ENCODE data around the gene RTN1. TPM values are rescaled to one million over a fixed set of nuclear protein-coding genes. Genes with fewer than 3 reads are reported as not detected.

RTN1 gene
- total RNA-seq, 1 donor from 2014 or later: 2.6 TPM

DNA sequence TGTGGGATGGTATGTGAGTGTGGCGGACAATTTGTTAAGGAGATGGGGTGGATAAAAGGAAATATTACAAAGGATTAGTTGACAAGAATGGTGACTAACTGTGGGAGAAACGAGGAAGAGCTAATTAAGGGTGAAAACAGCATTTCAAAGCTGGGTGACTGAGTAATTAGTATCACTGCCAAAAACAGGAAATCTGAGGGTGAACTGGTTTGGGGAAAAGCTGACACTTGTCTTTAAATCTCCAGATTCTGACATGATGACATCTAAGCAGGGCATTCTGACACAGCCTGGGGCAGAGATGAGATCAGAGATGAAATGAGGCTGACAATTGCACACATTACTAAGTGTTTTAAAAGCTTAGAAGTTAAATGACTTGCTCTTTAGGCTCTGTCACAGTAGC lies 251.5 kb downstream of the RTN1 start:
- Histone ChIP-seq H3K4me3 (ENCODE audit: low read length in 3 of 3) (no peak overlapping the region), H3K9ac (ENCODE audit: low read depth in 1 of 3, low read length in 3 of 3) (no peak overlapping the region), H3K9me3 (ENCODE audit: control insufficient read depth in 3 of 3, low read length in 3 of 3) (no peaks in the 10 kb centered on the region), H3K4me1 (ENCODE audit: control insufficient read depth in 3 of 3, insufficient read depth in 3 of 3, low read length in 3 of 3) (no peaks in the 10 kb centered on the region), H3K27me3 (ENCODE audit: control insufficient read depth in 3 of 3, insufficient read depth in 3 of 3, low read length in 3 of 3) (no peaks in the 10 kb centered on the region), H3K27ac (ENCODE audit: low read depth, low read length) (no peak overlapping the region), H3K36me3 (ENCODE audit: control insufficient read depth in 3 of 3, insufficient read depth in 3 of 3, low read length in 3 of 3) (no peaks in the 10 kb centered on the region)

DNA sequence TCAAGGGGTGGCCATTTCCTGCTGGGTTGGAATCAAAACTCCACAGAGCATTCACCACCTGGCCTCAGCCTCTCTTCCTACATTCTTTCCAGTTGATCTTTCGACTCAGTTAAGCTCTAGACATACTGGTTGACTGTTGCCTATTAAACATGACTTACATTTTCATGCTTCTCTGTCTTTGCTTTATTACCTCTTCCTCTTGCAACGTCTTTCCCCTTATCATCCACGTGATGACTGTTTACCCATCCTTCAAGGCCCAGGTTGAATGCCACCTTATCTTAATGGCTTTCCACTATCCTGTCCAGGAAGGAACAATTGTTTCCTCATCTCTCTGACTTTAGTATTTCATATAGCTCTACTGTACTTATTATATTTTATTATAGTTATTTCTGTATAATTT lies 269.5 kb downstream of the RTN1 start:
- Histone ChIP-seq H3K9me3 (ENCODE audit: control insufficient read depth in 3 of 3, low read length in 3 of 3) (no peaks in the 10 kb centered on the region), H3K27ac (ENCODE audit: low read depth, low read length) (no peak overlapping the region), H3K36me3 (ENCODE audit: control insufficient read depth in 3 of 3, insufficient read depth in 3 of 3, low read length in 3 of 3) (no peaks in the 10 kb centered on the region), H3K4me3 (ENCODE audit: low read length in 3 of 3) (no peak overlapping the region), H3K9ac (ENCODE audit: low read depth in 1 of 3, low read length in 3 of 3) (no peak overlapping the region), H3K27me3 (ENCODE audit: control insufficient read depth in 3 of 3, insufficient read depth in 3 of 3, low read length in 3 of 3) (peaks cover 0 to 2% (median 0%) of the 10 kb centered on the region in 3 donors), H3K4me1 (ENCODE audit: control insufficient read depth in 3 of 3, insufficient read depth in 3 of 3, low read length in 3 of 3) (no peaks in the 10 kb centered on the region)

DNA sequence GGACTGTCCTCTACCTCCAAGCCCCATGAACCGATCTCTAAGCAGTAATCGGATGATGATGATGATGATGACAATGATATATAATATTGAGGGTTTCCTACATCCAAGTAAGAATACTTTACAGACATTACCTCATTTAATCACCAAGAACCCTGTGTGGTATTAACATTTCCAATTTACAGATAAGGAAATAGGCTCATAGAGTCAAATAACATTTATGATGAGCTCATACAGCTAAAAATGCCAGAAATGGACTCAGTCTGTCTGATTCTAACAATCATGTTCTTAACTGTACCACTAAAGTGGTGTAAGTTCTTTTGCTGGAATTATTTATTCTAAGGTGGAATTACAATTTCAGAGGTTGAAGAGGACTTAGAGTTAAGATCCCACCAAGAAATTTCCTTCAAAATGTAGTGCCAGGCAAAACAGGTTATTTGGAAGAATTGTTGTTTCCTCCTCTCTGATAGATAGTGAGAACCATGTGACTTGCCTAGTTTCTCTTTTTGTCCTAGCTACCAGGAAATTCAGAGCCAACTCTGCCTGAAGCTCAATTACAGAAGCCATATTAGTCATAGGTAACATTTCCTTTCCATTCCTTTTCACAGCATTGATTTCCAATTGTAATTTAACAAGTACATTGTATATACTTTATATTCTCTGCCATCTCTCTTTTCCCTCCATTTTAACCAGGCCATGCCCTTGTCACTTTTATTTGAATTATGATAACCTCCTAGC lies 270.2 kb downstream of the RTN1 start:
- no peaks in the 10 kb centered on the region for H3K9me3 ChIP-seq (ENCODE audit: control insufficient read depth in 3 of 3, low read length in 3 of 3)
- peaks cover 0 to 2% (median 0%) of the 10 kb centered on the region in 3 donors for H3K27me3 ChIP-seq (ENCODE audit: control insufficient read depth in 3 of 3, insufficient read depth in 3 of 3, low read length in 3 of 3)
- no peaks in the 10 kb centered on the region for H3K4me1 ChIP-seq (ENCODE audit: control insufficient read depth in 3 of 3, insufficient read depth in 3 of 3, low read length in 3 of 3)
- H3K9ac ChIP-seq (ENCODE audit: low read depth in 1 of 3, low read length in 3 of 3): no peak overlapping the region
- H3K4me3 ChIP-seq (ENCODE audit: low read length in 3 of 3): no peak overlapping the region
- H3K27ac ChIP-seq (ENCODE audit: low read depth, low read length): no peak overlapping the region
- H3K36me3 ChIP-seq (ENCODE audit: control insufficient read depth in 3 of 3, insufficient read depth in 3 of 3, low read length in 3 of 3): no peaks in the 10 kb centered on the region

DNA sequence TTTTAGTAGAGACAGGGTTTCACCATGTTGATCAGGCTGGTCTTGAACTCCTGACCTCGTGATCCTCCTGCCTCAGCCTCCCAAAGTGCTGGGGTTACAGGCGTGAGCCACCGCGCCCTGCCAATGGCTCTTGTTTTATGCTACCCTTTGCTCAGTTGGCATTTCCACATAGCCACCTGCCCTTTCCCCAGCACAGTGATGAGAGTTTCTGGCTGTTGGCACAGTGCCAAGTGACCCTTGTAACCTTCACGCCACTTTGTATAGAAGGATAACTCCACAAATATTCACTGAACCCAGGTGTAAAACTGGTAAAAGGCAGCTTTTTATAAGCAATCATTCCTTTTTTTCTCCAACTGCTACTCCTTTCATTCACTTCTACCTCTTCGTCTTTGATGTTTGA lies 275.5 kb downstream of the RTN1 start:
- Histone ChIP-seq H3K27ac (ENCODE audit: low read depth, low read length) (no peak overlapping the region), H3K4me3 (ENCODE audit: low read length in 3 of 3) (no peak overlapping the region), H3K36me3 (ENCODE audit: control insufficient read depth in 3 of 3, insufficient read depth in 3 of 3, low read length in 3 of 3) (no peaks in the 10 kb centered on the region), H3K4me1 (ENCODE audit: control insufficient read depth in 3 of 3, insufficient read depth in 3 of 3, low read length in 3 of 3) (no peaks in the 10 kb centered on the region), H3K9ac (ENCODE audit: low read depth in 1 of 3, low read length in 3 of 3) (no peak overlapping the region), H3K27me3 (ENCODE audit: control insufficient read depth in 3 of 3, insufficient read depth in 3 of 3, low read length in 3 of 3) (peaks cover 0 to 2% (median 0%) of the 10 kb centered on the region in 3 donors), H3K9me3 (ENCODE audit: control insufficient read depth in 3 of 3, low read length in 3 of 3) (no peaks in the 10 kb centered on the region)

DNA sequence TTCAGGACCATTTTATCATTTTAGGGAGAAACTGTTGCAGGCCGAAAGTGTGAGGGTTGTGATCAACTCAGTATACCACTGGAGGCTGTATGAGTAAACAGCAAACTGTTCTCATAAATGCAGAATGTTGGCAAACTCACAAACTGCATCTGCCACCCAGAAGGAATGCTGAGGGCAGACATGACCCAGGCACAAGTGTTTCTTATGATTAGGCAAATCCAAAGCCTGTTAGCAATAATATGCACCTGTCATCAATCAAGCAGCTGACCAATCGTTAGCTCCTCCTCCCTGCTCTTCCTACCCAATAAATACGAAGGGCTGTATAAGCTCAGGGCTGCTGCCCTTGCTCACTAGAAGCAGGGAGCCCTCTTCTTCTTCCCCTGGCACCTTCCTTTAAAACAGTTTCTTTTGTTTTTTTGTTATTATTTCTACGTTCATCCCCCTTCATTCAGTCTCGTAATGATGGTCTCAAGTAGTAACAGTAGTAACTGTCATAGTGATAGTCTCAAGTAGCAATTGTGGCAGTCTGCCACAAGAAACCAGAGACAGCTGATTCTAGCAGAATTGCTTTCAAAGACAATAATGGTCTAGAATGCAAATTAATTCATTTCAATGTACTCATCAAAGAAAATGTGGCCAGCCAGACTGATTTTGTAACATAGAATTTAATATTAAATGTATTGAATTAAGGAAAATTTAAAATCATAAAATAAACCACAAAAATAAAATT lies 278.8 kb downstream of the RTN1 start:
- no peaks in the 10 kb centered on the region for H3K4me1 ChIP-seq (ENCODE audit: control insufficient read depth in 3 of 3, insufficient read depth in 3 of 3, low read length in 3 of 3)
- H3K27ac ChIP-seq (ENCODE audit: low read depth, low read length): no peak overlapping the region

DNA sequence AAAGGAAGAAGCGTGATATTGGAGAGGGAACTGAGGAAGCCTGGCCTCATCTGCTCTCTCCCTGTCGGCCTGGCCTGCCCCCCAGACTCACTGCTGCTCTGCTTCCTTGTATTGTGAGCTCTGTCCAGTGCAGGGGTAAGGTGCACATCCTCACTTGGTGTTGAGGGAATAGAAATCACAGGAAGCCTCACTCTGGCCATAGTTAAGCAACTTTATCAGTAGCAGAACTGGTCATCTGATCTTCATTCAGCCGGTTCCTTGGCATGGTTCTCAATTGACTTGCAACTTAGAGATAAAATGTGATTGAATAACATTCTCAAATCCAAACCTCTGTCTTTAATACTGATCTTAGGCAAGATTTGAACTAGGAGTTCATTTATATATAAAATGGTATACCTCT lies 282.5 kb downstream of the RTN1 start:
- no peak overlapping the region for H3K27ac ChIP-seq (ENCODE audit: low read depth, low read length)
- H3K9ac ChIP-seq (ENCODE audit: low read depth in 1 of 3, low read length in 3 of 3): no peak overlapping the region
- no peaks in the 10 kb centered on the region for H3K9me3 ChIP-seq (ENCODE audit: control insufficient read depth in 3 of 3, low read length in 3 of 3)
- H3K27me3 ChIP-seq (ENCODE audit: control insufficient read depth in 3 of 3, insufficient read depth in 3 of 3, low read length in 3 of 3): no peaks in the 10 kb centered on the region
- H3K4me3 ChIP-seq (ENCODE audit: low read length in 3 of 3): no peak overlapping the region
- H3K4me1 ChIP-seq (ENCODE audit: control insufficient read depth in 3 of 3, insufficient read depth in 3 of 3, low read length in 3 of 3): no peaks in the 10 kb centered on the region
- no peaks in the 10 kb centered on the region for H3K36me3 ChIP-seq (ENCODE audit: control insufficient read depth in 3 of 3, insufficient read depth in 3 of 3, low read length in 3 of 3)

More for the DNA sequence above, 278.8 kb downstream of the RTN1 start:
- Histone ChIP-seq H3K4me3 (ENCODE audit: low read length in 3 of 3) (no peak overlapping the region), H3K9ac (ENCODE audit: low read depth in 1 of 3, low read length in 3 of 3) (no peak overlapping the region), H3K36me3 (ENCODE audit: control insufficient read depth in 3 of 3, insufficient read depth in 3 of 3, low read length in 3 of 3) (no peaks in the 10 kb centered on the region), H3K9me3 (ENCODE audit: control insufficient read depth in 3 of 3, low read length in 3 of 3) (no peaks in the 10 kb centered on the region), H3K27me3 (ENCODE audit: control insufficient read depth in 3 of 3, insufficient read depth in 3 of 3, low read length in 3 of 3) (no peaks in the 10 kb centered on the region)

DNA sequence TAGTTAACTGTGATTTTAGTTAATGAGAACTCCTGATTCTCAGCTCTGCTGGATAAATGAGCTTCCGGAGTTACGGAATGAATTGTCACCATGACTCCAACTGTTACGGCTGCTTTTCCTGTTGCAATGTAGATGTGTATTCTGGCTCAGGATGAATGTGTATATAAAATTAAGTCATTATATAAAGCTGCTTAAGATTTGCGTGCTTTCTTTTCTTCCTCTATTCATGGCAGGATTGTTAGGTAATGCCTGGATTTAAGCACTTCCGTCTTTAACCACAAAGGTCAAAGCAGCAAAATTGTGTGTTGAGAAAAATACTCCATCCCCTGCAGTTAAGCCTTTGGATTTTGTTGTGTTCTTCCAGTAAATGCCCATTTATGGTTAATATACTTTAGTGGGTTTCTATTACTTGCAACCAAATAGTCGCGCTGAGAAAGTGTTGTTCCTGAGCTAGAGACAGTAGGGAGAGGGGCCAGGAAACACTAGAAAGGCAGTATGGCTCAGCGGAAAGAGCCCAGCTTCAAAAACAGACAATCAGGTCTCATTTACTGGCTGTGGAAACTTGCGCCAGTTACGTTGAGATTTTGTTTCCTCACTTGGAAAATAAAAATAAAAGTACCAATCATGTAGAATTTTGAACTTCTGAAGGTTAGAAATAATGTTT lies 284.6 kb downstream of the RTN1 start:
- Histone ChIP-seq H3K4me3 (ENCODE audit: low read length in 3 of 3) (no peak overlapping the region), H3K9me3 (ENCODE audit: control insufficient read depth in 3 of 3, low read length in 3 of 3) (no peaks in the 10 kb centered on the region), H3K27ac (ENCODE audit: low read depth, low read length) (no peak overlapping the region), H3K9ac (ENCODE audit: low read depth in 1 of 3, low read length in 3 of 3) (no peak overlapping the region), H3K36me3 (ENCODE audit: control insufficient read depth in 3 of 3, insufficient read depth in 3 of 3, low read length in 3 of 3) (no peaks in the 10 kb centered on the region), H3K27me3 (ENCODE audit: control insufficient read depth in 3 of 3, insufficient read depth in 3 of 3, low read length in 3 of 3) (no peaks in the 10 kb centered on the region), H3K4me1 (ENCODE audit: control insufficient read depth in 3 of 3, insufficient read depth in 3 of 3, low read length in 3 of 3) (no peaks in the 10 kb centered on the region)

DNA sequence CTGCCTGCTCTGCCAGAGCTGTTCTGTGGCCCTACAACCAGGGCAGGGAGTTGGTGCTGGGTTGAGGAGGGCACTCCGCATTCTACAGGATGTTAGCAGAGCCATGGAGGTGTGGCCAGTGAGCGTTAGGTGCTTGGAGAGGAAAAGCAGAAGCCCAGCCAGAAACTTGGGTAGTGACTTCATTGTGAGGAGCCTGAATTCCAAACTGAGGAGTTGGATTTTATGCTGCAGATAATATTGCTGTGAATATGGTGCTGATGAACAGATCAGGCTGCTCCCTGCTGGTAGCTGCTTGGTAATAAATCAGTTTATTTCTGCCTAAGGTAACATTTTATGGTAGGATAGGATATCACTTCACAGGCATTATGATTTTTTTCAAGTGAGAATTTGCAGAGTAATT lies 286.8 kb downstream of the RTN1 start:
- Histone ChIP-seq H3K4me3 (ENCODE audit: low read length in 3 of 3) (no peak overlapping the region), H3K36me3 (ENCODE audit: control insufficient read depth in 3 of 3, insufficient read depth in 3 of 3, low read length in 3 of 3) (no peaks in the 10 kb centered on the region), H3K27ac (ENCODE audit: low read depth, low read length) (no peak overlapping the region), H3K9ac (ENCODE audit: low read depth in 1 of 3, low read length in 3 of 3) (no peak overlapping the region), H3K4me1 (ENCODE audit: control insufficient read depth in 3 of 3, insufficient read depth in 3 of 3, low read length in 3 of 3) (no peaks in the 10 kb centered on the region), H3K9me3 (ENCODE audit: control insufficient read depth in 3 of 3, low read length in 3 of 3) (no peaks in the 10 kb centered on the region), H3K27me3 (ENCODE audit: control insufficient read depth in 3 of 3, insufficient read depth in 3 of 3, low read length in 3 of 3) (no peaks in the 10 kb centered on the region)

DNA sequence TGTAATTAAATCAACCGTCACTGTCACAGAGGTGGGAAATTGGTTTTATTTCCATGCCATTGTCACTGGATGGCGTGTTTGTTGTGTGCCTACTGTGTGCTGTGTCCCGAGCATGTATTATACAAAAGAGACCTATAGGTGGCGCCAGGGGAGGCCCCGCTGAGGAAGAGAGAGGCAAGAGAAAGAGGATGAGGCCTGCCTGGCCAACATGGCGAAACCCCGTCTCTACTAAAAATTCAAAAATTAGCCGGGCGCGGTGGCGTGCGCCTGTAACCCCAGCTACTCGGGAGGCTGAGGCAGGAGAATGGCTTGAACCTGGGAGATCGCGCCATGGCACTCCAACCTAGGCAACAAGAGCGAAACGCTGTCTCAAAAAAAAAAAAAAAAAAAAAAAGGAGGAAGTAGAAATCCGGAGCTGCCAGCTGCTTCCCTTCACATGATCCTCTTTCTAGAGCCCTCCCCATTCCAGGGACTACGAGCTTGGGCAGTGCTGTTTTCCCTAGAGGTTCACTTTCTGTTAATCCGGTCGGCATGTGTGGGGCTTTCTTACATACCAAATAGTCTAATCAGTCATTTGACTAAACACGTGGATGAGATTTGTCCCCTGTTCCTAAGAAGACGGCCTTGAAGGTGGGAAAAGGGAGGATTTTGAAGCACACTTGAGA lies 287.6 kb downstream of the RTN1 start:
- Histone ChIP-seq H3K36me3 (ENCODE audit: control insufficient read depth in 3 of 3, insufficient read depth in 3 of 3, low read length in 3 of 3) (no peaks in the 10 kb centered on the region), H3K27ac (ENCODE audit: low read depth, low read length) (no peak overlapping the region), H3K9me3 (ENCODE audit: control insufficient read depth in 3 of 3, low read length in 3 of 3) (no peaks in the 10 kb centered on the region), H3K4me1 (ENCODE audit: control insufficient read depth in 3 of 3, insufficient read depth in 3 of 3, low read length in 3 of 3) (no peaks in the 10 kb centered on the region), H3K9ac (ENCODE audit: low read depth in 1 of 3, low read length in 3 of 3) (no peak overlapping the region), H3K27me3 (ENCODE audit: control insufficient read depth in 3 of 3, insufficient read depth in 3 of 3, low read length in 3 of 3) (peaks cover 0 to 3% (median 0%) of the 10 kb centered on the region in 3 donors), H3K4me3 (ENCODE audit: low read length in 3 of 3) (no peak overlapping the region)
